Breast epithelium (tissue), 3 donors: Measurements from ENCODE around the gene SYT6.

ENCODE experiments used
- POLR2A ChIP-seq: fragments of 450-650 bp; IDR thresholded peaks from one replicate; pipeline ENCODE4 v1.6.1; 2016; ENCODE audit warnings: antibody characterized with exemption, mild to moderate bottlenecking, moderate library complexity
- POLR2AphosphoS5 ChIP-seq, 3 donors: sonication (generic); formaldehyde crosslinking; IDR thresholded peaks; one replicate each; pipeline ENCODE4 v1.6.1; 2017; ENCODE audit warnings: antibody characterized with exemption in 3 of 3
- TF ChIP-seq, protein P1 (sequence below), 3 donors: fragments of 450-650 bp; IDR thresholded peaks; one replicate each; pipeline ENCODE4 v1.5.1; 2016 to 2017; ENCODE audit warnings: antibody characterized with exemption in 3 of 3, mild to moderate bottlenecking in 3 of 3, moderate library complexity in 3 of 3

DNA sequence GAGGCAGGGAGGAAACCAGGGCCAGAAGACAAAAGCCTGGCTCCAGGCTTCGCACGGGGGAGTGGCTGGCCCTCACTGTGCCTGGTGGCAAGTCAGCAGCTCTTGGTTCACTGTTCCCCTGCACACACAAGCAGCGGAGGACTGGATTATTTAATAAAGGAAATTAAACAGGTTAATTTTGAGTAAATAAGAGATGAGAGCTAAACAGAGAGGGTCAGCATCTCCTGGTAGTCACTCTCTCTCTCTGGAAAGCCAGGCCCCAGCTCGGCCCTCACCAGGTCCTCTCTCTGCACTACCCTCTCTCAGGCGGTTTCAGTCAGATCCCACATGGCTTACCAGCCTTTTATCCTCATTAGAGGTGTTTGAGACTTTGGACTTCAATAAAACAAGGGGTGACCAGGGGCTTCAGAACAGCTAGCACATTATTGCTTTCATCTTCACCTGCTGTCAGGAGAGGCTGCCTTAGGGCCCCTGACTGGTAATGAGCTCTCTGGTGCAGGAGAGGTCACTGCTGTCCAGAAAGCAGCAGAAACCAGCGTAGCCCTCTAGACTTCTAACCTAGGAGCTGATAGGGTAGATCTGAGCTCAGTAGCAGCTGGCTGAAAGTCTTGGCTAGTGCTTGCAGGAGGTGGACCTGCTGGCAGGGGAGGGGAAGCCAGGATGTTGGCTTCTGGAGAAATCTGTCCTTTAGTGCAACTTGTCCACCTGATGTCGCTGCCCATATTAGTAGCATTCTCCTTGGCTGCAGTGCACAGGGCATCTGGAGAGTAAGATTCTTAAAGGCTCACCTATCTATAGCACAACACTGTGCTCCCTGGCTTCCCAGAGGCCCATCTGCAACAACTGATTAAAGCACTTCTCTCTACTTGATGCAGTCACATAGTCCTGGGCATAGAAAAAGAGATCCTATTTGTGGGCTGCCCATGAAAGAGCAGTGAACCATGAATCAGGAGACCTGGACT lies 45.9 kb downstream of the SYT6 start:
- TF ChIP-seq, protein P1, sequence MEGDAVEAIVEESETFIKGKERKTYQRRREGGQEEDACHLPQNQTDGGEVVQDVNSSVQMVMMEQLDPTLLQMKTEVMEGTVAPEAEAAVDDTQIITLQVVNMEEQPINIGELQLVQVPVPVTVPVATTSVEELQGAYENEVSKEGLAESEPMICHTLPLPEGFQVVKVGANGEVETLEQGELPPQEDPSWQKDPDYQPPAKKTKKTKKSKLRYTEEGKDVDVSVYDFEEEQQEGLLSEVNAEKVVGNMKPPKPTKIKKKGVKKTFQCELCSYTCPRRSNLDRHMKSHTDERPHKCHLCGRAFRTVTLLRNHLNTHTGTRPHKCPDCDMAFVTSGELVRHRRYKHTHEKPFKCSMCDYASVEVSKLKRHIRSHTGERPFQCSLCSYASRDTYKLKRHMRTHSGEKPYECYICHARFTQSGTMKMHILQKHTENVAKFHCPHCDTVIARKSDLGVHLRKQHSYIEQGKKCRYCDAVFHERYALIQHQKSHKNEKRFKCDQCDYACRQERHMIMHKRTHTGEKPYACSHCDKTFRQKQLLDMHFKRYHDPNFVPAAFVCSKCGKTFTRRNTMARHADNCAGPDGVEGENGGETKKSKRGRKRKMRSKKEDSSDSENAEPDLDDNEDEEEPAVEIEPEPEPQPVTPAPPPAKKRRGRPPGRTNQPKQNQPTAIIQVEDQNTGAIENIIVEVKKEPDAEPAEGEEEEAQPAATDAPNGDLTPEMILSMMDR (IDR thresholded peaks at IDR 0.05): no peak
- TF ChIP-seq POLR2A: no peak
- no peak for TF ChIP-seq POLR2AphosphoS5 (IDR thresholded peaks at IDR 0.05)
